ENCODE data around the gene EVA1B.

DNA sequence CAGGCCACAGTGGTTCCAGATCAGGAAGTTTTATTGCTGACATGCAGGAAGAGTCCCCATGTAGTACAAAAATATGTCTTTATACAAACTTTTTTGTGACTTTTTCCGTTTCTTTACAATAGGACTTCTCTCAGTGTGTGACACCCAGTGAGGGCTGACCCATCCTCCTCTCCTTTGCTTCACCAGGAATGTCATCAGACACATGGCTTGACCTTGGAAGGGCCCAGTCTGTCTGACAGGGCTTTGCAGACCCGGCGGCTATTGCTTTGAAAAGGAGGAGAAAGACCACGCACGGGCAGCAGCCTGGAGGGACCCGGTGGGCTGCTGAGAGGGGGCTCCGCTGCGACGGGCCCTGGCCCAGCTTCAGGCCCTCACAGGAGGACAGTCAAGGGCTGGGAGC, 16.2 kb upstream of the EVA1B start:
- TF ChIP-seq, protein P1, sequence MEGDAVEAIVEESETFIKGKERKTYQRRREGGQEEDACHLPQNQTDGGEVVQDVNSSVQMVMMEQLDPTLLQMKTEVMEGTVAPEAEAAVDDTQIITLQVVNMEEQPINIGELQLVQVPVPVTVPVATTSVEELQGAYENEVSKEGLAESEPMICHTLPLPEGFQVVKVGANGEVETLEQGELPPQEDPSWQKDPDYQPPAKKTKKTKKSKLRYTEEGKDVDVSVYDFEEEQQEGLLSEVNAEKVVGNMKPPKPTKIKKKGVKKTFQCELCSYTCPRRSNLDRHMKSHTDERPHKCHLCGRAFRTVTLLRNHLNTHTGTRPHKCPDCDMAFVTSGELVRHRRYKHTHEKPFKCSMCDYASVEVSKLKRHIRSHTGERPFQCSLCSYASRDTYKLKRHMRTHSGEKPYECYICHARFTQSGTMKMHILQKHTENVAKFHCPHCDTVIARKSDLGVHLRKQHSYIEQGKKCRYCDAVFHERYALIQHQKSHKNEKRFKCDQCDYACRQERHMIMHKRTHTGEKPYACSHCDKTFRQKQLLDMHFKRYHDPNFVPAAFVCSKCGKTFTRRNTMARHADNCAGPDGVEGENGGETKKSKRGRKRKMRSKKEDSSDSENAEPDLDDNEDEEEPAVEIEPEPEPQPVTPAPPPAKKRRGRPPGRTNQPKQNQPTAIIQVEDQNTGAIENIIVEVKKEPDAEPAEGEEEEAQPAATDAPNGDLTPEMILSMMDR (IDR thresholded peaks at IDR 0.05), result no peak
- TF ChIP-seq POLR2A (IDR thresholded peaks at IDR 0.05), result no peak

Measured in uterus (tissue), 2 donors.